Kidney tubule cell (primary cell): ENCODE measurements around the gene KCTD15.

ENCODE experiments used
- DNase-seq: peaks from one replicate; pipeline ENCODE4 v3.0.0-alpha.2; 2018; ENCODE audit warnings: low spot score

Gene KCTD15

DNA sequence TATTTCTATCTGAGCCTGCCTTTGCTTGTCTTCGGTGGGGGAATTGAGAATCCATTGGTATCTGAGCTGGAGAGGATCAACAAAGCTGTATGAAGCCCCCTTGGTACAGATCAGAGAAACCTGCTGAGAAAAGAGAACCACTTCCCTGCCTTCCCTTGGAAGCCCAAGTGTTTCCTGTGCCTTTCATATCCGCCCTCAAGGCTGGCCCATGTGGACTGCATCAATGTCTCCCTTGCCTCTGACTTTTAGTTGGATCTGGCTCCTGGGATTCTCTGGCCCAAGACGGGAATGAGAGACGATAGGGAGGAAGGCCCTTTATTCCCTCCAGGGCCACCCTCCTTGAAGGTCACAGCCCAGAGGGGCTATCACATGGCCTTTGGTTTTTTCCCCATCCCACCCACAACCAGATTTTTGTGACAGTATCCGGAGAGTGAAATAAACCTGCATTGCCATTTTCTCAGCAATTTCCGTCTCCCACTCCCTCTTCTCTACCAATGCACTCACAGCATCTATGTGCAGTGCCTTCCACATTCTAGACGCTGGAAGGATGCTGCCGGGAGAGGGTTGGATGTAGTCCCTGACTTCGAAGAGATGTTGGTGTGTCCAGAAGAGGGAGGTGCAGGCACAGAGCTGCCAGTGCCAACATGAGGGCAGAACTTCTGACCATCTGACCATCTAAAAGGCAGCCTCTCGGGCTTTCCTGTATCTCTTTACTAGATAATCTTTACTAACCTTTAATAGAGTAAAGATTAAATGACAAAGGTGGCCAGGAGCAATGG lies 63.8 kb downstream of the KCTD15 start:
- no peak for DNase-seq

DNA sequence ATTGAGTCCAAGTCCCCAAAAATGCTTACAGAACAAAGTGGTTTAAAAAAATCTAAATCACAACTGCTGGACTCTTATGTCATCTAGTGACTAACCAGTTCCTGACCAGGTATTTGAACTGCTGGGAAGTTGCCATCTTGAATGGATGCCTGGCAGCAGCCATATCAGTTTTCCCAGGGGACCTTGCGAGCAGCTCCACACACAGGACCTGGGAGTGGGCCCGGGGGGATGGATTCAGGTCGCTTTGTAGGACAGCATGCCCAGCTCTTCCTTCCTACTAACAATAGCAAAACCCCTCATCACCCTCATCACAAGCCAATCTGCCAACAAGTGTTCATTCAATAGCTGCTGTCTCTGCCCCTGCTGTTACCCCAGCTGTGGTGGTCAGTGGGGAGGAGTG lies 65.3 kb downstream of the KCTD15 start:
- DNase-seq: no peak

DNA sequence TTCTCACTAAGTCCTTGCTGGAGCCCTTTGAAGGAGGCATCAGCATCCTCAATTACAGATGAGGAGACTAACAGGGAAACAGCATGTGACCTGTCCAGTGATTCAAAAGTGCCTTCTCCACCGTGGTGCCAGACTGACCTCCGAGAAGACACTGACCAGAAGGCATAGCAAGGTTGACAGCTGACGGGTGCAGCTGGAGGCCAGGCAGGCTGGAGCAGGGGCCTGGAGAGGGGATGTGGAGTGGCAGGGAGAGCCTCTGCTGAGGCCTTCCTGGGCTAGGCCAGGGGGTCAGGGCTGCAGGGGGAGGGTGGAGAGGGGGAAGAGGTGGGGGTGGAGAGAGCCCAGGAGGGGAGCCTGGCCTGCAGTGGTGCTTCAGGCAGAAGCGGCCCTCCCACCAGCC lies 66.3 kb downstream of the KCTD15 start:
- DNase-seq: no peak

DNA sequence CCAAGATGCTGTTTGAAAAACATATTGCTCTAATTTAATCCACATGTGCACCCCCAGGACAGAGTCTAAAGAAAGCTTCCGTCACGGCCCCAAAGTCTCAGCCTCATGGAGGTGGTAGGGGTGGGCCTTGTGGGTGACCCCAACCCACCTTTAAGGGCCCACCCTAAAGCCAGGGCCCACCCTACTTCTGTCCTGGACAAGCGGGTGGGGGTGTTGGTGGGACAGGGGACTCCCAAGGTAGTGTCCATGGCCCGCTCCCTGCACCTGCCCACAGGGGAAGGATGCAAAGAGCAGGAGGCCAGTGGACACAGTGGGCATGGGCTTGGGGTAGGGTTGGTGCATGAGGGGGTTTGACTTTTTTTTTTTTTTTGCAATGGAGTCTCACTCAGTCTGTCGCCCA lies 66.8 kb downstream of the KCTD15 start:
- no peak for DNase-seq

GRCh38 chr19:33864311-33864850 lies 67.7 kb downstream of the KCTD15 start:
- DNase-seq: no peak

DNA sequence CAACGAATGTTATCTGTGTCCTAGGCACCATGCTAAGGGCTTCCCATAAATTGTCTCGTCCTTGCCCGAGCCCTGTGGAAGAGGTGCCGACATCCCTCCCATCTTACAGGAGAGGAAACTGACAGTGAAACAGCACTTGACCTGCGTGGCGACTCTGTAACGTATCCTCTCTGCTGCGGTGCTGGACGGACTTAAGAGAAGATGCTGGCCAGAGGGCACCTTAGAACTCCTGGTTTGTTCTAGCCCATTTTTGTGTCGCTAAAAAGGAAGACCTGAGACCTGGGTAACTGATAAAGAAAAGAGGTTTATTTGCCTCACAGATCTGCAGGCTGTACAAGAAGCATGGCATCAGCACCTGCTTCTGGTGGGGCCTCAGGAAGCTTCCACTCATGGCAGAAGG lies 68.6 kb downstream of the KCTD15 start:
- DNase-seq: no peak
